Measurements from ENCODE around the gene PTPN14. TPM values are rescaled to one million over a fixed set of nuclear protein-coding genes. Genes with fewer than 3 reads are reported as not detected.

PTPN14 gene
- total RNA-seq, 1 experiment from 2014 or later = 76.4 TPM

- Histone ChIP-seq H4K91ac (ENCODE audit: insufficient read length, low read depth, low read length) (no peak overlapping the region), H2AFZ (ENCODE audit: low read length) (no peak overlapping the region), H2BK15ac (ENCODE audit: low read depth, low read length) (no peak overlapping the region), H3T11ph (ENCODE audit: low read length) (no peak overlapping the region), H3K56ac (ENCODE audit: insufficient read length, low read depth, low read length) (no peak overlapping the region), H3K27me3 (ENCODE audit: insufficient read depth, low read length) (no peaks in the 10 kb centered on the region), H3K14ac (ENCODE audit: insufficient read depth, low read length) (no peak overlapping the region), H3K18ac (ENCODE audit: insufficient read length, low read depth, low read length) (no peak overlapping the region), H3K79me1 (ENCODE audit: insufficient read depth, low read depth, low read length, poor library complexity, severe bottlenecking) (peaks cover 4% of the 10 kb centered on the region), H3K4ac (ENCODE audit: low read depth, low read length) (no peak overlapping the region), H3K23ac (ENCODE audit: insufficient read length, low read depth, low read length) (no peak overlapping the region), H3K23me2 (ENCODE audit: insufficient read length, low read depth, low read length, poor library complexity, severe bottlenecking) (peaks cover 17% of the 10 kb centered on the region), H2BK20ac (ENCODE audit: low read depth, low read length, poor library complexity, severe bottlenecking) (no peak overlapping the region), H2BK5ac (ENCODE audit: insufficient read length, low read length) (no peak overlapping the region), H3K4me1 (ENCODE audit: insufficient read depth, low read length) (peaks cover 10% of the 10 kb centered on the region), H3K27ac (ENCODE audit: insufficient read length, low read depth, low read length) (no peak overlapping the region), H2AK5ac (ENCODE audit: insufficient read length, low read length) (no peak overlapping the region), H2BK12ac (ENCODE audit: insufficient read length, low read depth, low read length) (no peak overlapping the region), H3K79me2 (ENCODE audit: insufficient read depth, low read length) (peaks cover 64% of the 10 kb centered on the region; the same call in 1 of the 2 replicates), H3K9me3 (ENCODE audit: control insufficient read depth, low read depth, low read length) (no peaks in the 10 kb centered on the region), H4K5ac (ENCODE audit: insufficient read length, low read depth, low read length) (no peak overlapping the region), H2BK120ac (ENCODE audit: low read depth, low read length, poor library complexity, severe bottlenecking) (no peak overlapping the region), H4K20me1 (ENCODE audit: control insufficient read depth, insufficient read depth, insufficient read length) (no peaks in the 10 kb centered on the region), H3K4me2 (ENCODE audit: insufficient read depth, insufficient read length, low read length) (no peak overlapping the region), H3K9ac (ENCODE audit: extremely low read depth, insufficient read length, low read length) (no peak overlapping the region), H4K8ac (replicated peaks; ENCODE audit: insufficient read length, low read depth, low read length) (no peak overlapping the region)
- Mint-ChIP-seq H3K4me3 (no peak overlapping the region), H3K27me3 (ENCODE audit: low read depth) (no peaks in the 10 kb centered on the region), H3K27ac (0 out of 7 replicates have a peak overlapping the region, but pooled peaks of 1 of the 3 experiments have one; percentile 18), H3K9me3 (no peaks in the 10 kb centered on the region; a peak in 2 of 5 replicates), H3K4me1 (peaks cover 42 to 58% of the 10 kb centered on the region in 2 experiments), H3K36me3 (ENCODE audit: insufficient read depth in 1 of 3, low read depth in 3 of 3) (0 out of 7 replicates have a peak, but pooled peaks cover 0 to 2% (median 0%) of the 10 kb centered on the region in 3 experiments)
- no CpG with 5 or more reads among the region's 4 CpGs for WGBS (ENCODE audit: extremely low coverage, insufficient read length, low lambda C conversion rate)
- no peak for DNase-seq
- no peak for TF ChIP-seq CTCF (conservative IDR thresholded peaks at IDR 0.05)
These were observed 5.3 kb downstream of the PTPN14 start for GRCh38 chr1:214546084-214546483.
